Measurements from ENCODE around the gene MBP.

Gene MBP

GRCh38 chr18:76999077-76999476 is 133.5 kb downstream of the MBP start:
- ChIA-PET CTCF (interaction anchor here (0.9 to 3.9 kb wide), 15 partner anchors 9 to 213 kb away, joined by 3 to 57 read pairs (median 17); no protein-coding TSS in a partner anchor), POLR2A (no interaction called here)
- no peak for TF ChIP-seq CTCF (IDR thresholded peaks at IDR 0.05; ENCODE audit: control extremely low read depth, extremely low read depth, low read depth, missing control alignments)
- no peak for DNase-seq (ENCODE audit: extremely low spot score)

GRCh38 chr18:76997951-76998808 is 134.4 kb downstream of the MBP start:
- no peak for TF ChIP-seq CTCF (IDR thresholded peaks at IDR 0.05; ENCODE audit: control extremely low read depth, extremely low read depth, low read depth, missing control alignments)
- DNase-seq (ENCODE audit: extremely low spot score): no peak
- CTCF ChIA-PET: interaction anchor here (1.1 to 8.4 kb wide), 10 partner anchors 8 to 214 kb away, joined by 3 to 75 read pairs (median 27); no protein-coding TSS in a partner anchor
- POLR2A ChIA-PET: no interaction called here

- ChIA-PET CTCF (interaction anchor here (1.0 to 8.4 kb wide), 5 partner anchors 13 to 215 kb away, joined by 3 to 75 read pairs (median 3); no protein-coding TSS in a partner anchor), POLR2A (no interaction called here)
- TF ChIP-seq CTCF (IDR thresholded peaks at IDR 0.05; ENCODE audit: control extremely low read depth, extremely low read depth, low read depth, missing control alignments): no peak
- no peak for DNase-seq (ENCODE audit: extremely low spot score)
Observed at GRCh38 chr18:76996429-76996828, 136.2 kb downstream of the MBP start.

GRCh38 chr18:76995896-76996295 is 136.7 kb downstream of the MBP start:
- no peak for DNase-seq (ENCODE audit: extremely low spot score)
- ChIA-PET POLR2A (no interaction called here), CTCF (interaction anchor here (1.6 to 8.4 kb wide), 3 partner anchors 12 to 215 kb away, joined by 4 to 75 read pairs (median 6); no protein-coding TSS in a partner anchor)
- TF ChIP-seq CTCF (IDR thresholded peaks at IDR 0.05; ENCODE audit: control extremely low read depth, extremely low read depth, low read depth, missing control alignments): no peak

GRCh38 chr18:76994086-76994654 is 138.4 kb downstream of the MBP start:
- ChIA-PET CTCF (interaction anchor here (1.4 to 8.4 kb wide), 5 partner anchors 10 to 217 kb away, joined by 4 to 75 read pairs (median 5); no protein-coding TSS in a partner anchor), POLR2A (no interaction called here)
- DNase-seq (ENCODE audit: extremely low spot score): no peak
- no peak for TF ChIP-seq CTCF (IDR thresholded peaks at IDR 0.05; ENCODE audit: control extremely low read depth, extremely low read depth, low read depth, missing control alignments)

- ChIA-PET POLR2A (no interaction called here), CTCF (interaction anchor here (1.5 to 8.4 kb wide), 3 partner anchors 10 to 218 kb away, joined by 4 to 75 read pairs (median 7); no protein-coding TSS in a partner anchor)
- TF ChIP-seq CTCF (IDR thresholded peaks at IDR 0.05; ENCODE audit: control extremely low read depth, extremely low read depth, low read depth, missing control alignments): no peak
- no peak for DNase-seq (ENCODE audit: extremely low spot score)
Observed at GRCh38 chr18:76993573-76993972, 139.0 kb downstream of the MBP start.

All from GM10248 (cell line).